ENCODE results near the gene TWIST2. TPM values are rescaled to one million over a fixed set of nuclear protein-coding genes. Genes with fewer than 3 reads are reported as not detected.

TWIST2 gene
- total and polyA plus RNA-seq, 10 of the 15 experiments (the other 5 are each of a cell fraction or from before 2014, with no cell fraction given) = not detected

GRCh38 chr2:238896641-238897040 is 48.8 kb downstream of the TWIST2 start:
- intact Hi-C loops (cut with micrococcal nuclease; ENCODE audit: unreplicated experiment) (no loop called here), in situ Hi-C loops (cut with MboI) (no loop called here)
- ATAC-seq (no peak), DNase-seq (ENCODE audit: low read depth, low spot score) (no peak), FAIRE-seq (no peak)
- no peak overlapping the region for H3K27ac ChIP-seq (ENCODE audit: control insufficient read depth, insufficient read depth)
- H3K79me2 ChIP-seq (ENCODE audit: control insufficient read depth, insufficient read depth, low read length) = no peaks in the 10 kb centered on the region
- ChIA-PET POLR2A (no interaction called here), SMC1A (ENCODE audit: uncharacterized antibody, unreplicated experiment) (no interaction called here), CTCF (no interaction called here), RAD21 (ENCODE audit: unreplicated experiment) (no interaction called here)
- H3K9me3 ChIP-seq (replicated peaks; ENCODE audit: control insufficient read depth, insufficient read depth, low read length) = no peaks in the 10 kb centered on the region
- WGBS (ENCODE audit: insufficient coverage, insufficient replicate concordance, low lambda C conversion rate, missing lambda C conversion rate) = 2% methylated on average over 5 of the region's 5 CpGs
- no peaks in the 10 kb centered on the region for H3K36me3 ChIP-seq (ENCODE audit: control insufficient read depth in 2 of 2, insufficient read depth in 2 of 2, low read length in 1 of 2)
- peaks cover 0 to 2% of the 10 kb centered on the region in 2 experiments; a peak in 2 of 4 replicates for H3K27me3 ChIP-seq (replicated peaks in 1 of 2; ENCODE audit: control insufficient read depth in 2 of 2, insufficient read depth in 2 of 2, low read length in 1 of 2)
- BruUV-seq (replicated peaks) = no TSS peak
- H2AFZ ChIP-seq (ENCODE audit: control insufficient read depth, low read depth, low read length) = no peak overlapping the region
- no peaks in the 10 kb centered on the region for H4K20me1 ChIP-seq (ENCODE audit: control insufficient read depth, insufficient read depth)
- no peak overlapping the region for H3K9ac ChIP-seq (ENCODE audit: control insufficient read depth, insufficient read depth, low read length)
- TF ChIP-seq EGR1 (IDR thresholded peaks at IDR 0.05; ENCODE audit: borderline replicate concordance in 1 of 2, low read depth in 2 of 2, low read length in 2 of 2) = no peak
- no peak for TF ChIP-seq CBX5 (IDR thresholded peaks at IDR 0.05; ENCODE audit: low read depth)
- no peak for TF ChIP-seq EED (IDR thresholded peaks at IDR 0.05; ENCODE audit: low read depth)
- TF ChIP-seq NFIC (IDR thresholded peaks at IDR 0.05; ENCODE audit: low read depth, low read length) = no peak
- no peak for TF ChIP-seq RAD51 (IDR thresholded peaks at IDR 0.05)
- TF ChIP-seq WRNIP1 (IDR thresholded peaks at IDR 0.05; ENCODE audit: borderline replicate concordance, low read depth, low read length) = no peak
- TF ChIP-seq MTA3 (IDR thresholded peaks at IDR 0.05; ENCODE audit: borderline replicate concordance, low read length) = no peak
- no peak for TF ChIP-seq PAX8 (IDR thresholded peaks at IDR 0.05)
- TF ChIP-seq ZBTB33 (IDR thresholded peaks at IDR 0.05) = no peak
- TF ChIP-seq ZNF592 (IDR thresholded peaks at IDR 0.05) = no peak
- no peak for TF ChIP-seq SKIL (IDR thresholded peaks at IDR 0.05; ENCODE audit: low read depth, poor library complexity, severe bottlenecking)
- TF ChIP-seq IKZF1 (conservative IDR thresholded peaks at IDR 0.05) = no peak
- no peak for TF ChIP-seq TCF12 (IDR thresholded peaks at IDR 0.05; ENCODE audit: low read depth, low read length)
- TF ChIP-seq GATAD2B (conservative IDR thresholded peaks at IDR 0.05; ENCODE audit: low read depth) = no peak
- H3K4me2 ChIP-seq (ENCODE audit: control insufficient read depth, insufficient read depth) = no peak overlapping the region
- no peaks in the 10 kb centered on the region for H3K4me1 ChIP-seq (ENCODE audit: control insufficient read depth, insufficient read depth, low read length)
- no peak overlapping the region for H3K4me3 ChIP-seq
